ENCODE data around the gene FMNL1.

Gene FMNL1

GRCh38 chr17:45222014-45222288, 266 bp downstream of the FMNL1 start:
- DNase-seq (ENCODE audit: extremely low spot score, insufficient read length, low read depth): no peak
- no peak for FAIRE-seq

GRCh38 chr17:45222289-45222995, 757 bp downstream of the FMNL1 start:
- no peak for DNase-seq (ENCODE audit: extremely low spot score, insufficient read length, low read depth)
- FAIRE-seq: peak; percentile 67

DNA sequence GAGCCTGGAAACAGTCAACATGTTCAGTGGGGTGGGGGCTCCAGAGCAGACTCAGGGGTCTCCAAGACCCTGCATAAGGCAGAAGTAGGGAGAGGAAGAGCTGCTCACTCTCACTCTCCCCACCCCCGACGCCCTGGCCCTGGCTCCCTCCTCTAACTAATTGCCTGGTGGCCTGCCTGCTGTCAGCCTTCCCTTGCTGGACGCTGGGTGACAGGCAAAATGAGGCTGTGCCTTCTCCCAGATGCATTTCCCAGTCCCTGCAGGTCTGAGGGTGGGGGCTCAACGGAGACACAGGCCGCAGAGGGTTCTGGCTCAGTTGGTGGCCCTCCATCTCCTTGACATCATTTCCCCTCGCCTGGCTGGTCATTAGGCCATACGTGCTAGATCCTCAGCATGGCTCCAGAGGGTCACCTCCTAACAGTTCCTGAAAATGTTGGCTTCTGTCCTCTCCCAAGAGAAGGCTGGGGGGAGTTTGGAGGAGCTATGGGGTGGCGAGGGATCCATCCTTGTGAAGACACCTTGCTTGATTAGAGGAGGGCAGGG, 1.4 kb downstream of the FMNL1 start:
- FAIRE-seq: no peak
- no peak for DNase-seq (ENCODE audit: extremely low spot score, insufficient read length, low read depth)

- peak; percentile 53 for FAIRE-seq
These were observed 2.1 kb downstream of the FMNL1 start for GRCh38 chr17:45223539-45224528.

DNA sequence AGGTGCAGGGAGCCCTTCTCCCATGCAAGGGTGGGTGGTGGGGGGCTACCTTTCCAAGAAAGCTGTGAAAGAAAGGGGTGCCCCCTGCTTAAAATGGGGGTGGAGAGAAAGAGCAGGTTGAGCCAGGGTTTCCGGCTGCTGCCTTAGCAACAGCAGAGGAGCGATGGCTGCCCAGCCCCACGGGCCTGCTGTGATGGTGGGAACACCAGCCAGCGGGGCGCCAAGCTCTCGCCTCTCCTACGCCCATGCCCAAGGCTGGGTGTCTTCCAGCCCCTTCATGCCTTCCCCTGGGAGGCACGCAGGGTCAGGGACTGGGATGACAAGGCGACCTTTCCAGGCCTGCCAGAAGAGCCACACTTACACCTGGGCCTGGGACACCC, 3.0 kb downstream of the FMNL1 start:
- no peak for FAIRE-seq
- DNase-seq (ENCODE audit: extremely low spot score, insufficient read length, low read depth): no peak

More at GRCh38 chr17:45223539-45224528, 2.1 kb downstream of the FMNL1 start:
- no peak for DNase-seq (ENCODE audit: extremely low spot score, insufficient read length, low read depth)

DNA sequence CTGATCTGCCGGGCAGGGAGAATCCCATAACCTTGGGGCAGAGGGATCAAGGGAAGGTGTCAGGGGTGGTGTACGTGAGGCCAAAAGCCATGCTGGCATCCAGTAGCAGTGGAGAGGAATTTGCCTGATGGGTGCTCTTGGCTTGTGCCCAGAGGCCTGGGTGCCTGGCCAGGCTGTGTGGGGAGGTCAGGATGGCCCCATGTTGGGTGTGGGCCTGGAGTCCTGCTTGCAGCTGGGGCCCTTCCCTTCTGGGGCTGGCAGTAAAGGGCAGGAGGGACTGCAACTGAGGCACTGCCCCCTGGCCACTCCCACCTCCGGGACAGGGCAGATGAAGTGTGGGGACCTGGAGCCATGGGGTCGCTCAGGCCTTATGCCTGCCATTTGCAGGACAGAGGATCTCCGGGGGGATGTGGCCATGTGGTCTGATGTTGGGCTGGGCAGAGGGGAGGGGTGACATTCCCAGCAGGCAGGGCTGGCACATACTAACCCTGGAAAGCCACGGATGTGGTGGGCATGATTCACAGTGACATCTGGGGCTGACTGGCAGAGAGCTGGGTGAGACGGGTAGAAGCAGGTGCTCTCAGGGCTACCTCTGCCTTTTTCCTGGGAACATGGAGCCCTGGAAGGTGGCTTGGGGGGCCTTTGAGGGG, 3.5 kb downstream of the FMNL1 start:
- DNase-seq (ENCODE audit: extremely low spot score, insufficient read length, low read depth): no peak
- FAIRE-seq: peak; percentile 15

DNA sequence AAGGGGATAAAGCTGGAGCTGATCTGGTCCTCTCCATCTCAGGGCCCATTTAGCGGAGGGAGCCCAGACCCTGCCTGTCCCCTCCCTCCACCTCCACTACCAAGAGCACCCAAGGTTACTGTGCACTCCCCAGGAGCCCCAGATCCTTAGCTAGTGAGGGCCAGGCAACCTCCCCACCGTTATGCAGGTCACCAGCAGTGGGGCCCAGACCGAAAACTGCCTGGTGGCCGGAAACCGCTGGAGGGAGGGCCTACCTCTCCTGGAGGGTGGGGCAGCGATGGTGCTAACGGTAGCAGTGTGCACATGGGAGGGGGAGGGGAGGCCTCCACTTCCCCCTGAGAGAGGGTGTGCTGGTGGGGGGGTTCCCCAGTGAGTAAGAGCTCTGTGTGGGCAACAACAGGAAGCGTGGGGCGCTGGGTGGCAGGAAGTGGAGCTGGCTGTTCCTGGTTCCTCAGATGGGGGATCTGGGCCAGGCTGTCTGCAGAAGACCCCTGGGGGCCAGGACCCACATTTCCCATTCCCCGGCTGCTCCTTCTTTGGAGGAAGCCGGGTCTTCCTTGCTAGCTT, 4.4 kb downstream of the FMNL1 start:
- FAIRE-seq: peak; percentile 99
- DNase-seq (ENCODE audit: extremely low spot score, insufficient read length, low read depth): peak; percentile 75

GRCh38 chr17:45226576-45226975, 4.9 kb downstream of the FMNL1 start:
- no peak for FAIRE-seq
- no peak for DNase-seq (ENCODE audit: extremely low spot score, insufficient read length, low read depth)

GRCh38 chr17:45227101-45227925, 5.6 kb downstream of the FMNL1 start:
- DNase-seq (ENCODE audit: extremely low spot score, insufficient read length, low read depth) (no peak), FAIRE-seq (peak; percentile 93)

DNA sequence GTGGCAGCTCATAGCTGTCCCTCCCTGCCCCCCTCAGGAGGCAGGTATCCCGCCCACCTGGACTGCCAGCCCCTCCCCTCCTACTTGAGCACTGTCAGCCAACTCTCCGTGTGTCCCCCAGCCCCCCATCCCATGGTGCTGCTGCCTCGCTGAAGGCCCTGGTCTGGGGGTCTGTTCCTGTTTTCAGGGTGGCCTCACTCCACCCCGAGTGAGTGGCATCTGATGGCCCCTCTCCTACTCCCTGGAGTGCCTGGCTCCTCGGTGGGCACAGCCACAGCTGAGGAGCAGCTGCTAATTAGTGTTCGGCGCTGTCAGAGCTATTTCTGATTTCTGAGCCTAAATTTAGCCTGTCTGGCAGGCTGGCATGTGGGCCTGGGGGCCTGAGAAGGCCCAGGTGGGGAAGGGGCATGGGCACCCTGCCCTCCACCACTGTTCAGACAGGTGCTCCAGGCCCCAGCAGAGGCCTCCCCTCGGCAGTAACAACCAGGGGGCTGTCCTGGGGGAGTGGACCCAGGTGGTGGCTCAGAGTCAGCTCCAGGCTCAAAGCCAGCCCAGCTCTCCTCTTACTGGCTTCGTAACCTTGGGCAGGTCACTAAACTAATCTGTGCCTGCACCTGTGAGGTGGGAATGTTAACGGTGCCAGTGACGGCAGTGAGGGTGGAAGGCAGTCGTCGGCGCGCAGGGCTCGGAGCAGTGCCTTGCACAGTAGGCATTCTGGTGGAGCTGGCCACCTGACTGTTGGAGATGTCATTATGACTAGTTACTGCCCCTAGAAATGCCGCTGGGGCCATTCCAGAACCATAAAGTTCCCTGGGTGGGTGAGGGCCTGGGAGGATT, 6.5 kb downstream of the FMNL1 start:
- no peak for DNase-seq (ENCODE audit: extremely low spot score, insufficient read length, low read depth)
- FAIRE-seq: no peak

GRCh38 chr17:45228763-45229539, 7.3 kb downstream of the FMNL1 start:
- peak; percentile 69 for DNase-seq (ENCODE audit: extremely low spot score, insufficient read length, low read depth)
- peak; percentile 92 for FAIRE-seq

- FAIRE-seq (no peak), DNase-seq (ENCODE audit: extremely low spot score, insufficient read length, low read depth) (no peak)
These were observed 8.2 kb downstream of the FMNL1 start for GRCh38 chr17:45229681-45230409.

DNA sequence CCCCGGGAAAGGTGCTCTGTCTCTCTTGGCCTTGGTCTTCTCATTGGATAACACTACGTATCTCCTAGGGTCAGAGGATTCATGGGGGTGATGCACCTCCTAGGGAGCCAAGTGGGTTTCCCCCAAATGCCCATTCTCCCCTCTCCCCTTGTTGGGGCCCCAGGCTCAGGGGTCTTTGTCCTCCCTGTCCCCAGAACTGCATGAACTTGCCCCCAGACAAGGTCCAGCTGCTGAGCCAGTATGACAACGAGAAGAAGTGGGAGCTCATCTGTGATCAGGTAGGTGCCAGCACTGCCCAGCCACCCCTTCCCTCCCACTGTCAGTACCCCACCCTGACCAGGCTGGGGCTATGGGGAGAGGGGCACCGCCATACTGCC, 8.7 kb downstream of the FMNL1 start:
- FAIRE-seq (no peak), DNase-seq (ENCODE audit: extremely low spot score, insufficient read length, low read depth) (no peak)

DNA sequence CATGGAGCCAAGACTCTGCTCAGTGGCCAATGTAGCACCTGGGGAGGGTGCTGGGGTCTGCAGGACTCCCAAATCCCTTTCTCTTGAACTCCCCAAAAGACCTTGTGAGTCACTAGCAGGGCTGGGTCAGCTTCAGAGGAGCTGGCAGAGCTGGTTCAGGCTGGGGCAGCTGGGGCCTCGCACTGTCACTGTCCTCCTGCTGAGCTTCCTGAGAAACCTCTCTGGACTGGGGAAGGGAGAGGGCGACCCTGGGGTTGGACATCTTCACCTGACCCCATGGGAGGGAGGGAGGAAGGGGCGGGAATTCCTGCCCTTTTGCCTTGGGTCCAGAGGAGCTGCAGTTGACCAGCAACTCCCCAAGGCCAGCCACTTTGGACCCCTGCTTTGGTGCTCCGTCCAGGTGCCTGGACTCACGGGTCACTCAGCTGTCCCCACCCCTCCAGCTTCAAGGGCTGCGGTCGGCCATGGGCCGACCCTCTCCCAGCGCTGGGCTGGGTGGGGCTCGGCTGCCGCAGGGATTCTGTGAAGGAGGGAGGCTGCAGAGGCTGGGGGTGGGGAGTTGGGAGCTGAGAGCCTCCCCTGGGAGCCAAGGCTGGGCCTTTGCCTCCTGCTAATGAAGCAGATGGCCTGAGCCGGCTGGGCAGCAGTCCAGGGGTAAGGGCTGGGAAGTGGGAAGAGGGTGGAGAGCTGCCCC, 9.2 kb downstream of the FMNL1 start:
- DNase-seq (ENCODE audit: extremely low spot score, insufficient read length, low read depth): no peak
- FAIRE-seq: no peak

- no peak for FAIRE-seq
- DNase-seq (ENCODE audit: extremely low spot score, insufficient read length, low read depth): no peak
These were observed 9.9 kb downstream of the FMNL1 start for GRCh38 chr17:45231481-45232116.

Measured in GM18507 (cell line).